LNCAP (cell line): ENCODE results near the gene LCOR.

Experiments
- TF ChIP-seq, protein P1 (sequence below): fragments of 450-650 bp; IDR thresholded peaks from 2 replicates; pipeline ENCODE4 v1.5.1; 2017; ENCODE audit warnings: mild to moderate bottlenecking

The LCOR gene

DNA sequence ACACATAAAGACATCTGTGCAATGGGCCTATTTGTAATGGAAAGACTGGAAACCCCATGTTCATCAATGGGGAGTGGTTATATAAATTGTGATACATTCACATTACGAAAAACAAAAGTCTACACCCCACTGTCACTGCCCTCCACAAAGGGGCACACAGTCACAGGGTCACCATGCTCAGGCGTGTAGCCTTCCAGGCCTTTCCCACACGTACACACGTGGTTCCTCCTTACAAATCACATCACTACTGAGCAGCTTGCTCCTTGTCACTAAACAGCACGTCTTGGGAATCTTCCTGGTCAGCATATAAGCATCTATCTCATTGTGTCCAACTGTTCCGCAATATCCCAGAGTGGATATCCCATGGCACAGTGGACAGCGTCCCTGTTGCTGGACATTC lies 190.5 kb downstream of the LCOR start:
- TF ChIP-seq, protein P1, sequence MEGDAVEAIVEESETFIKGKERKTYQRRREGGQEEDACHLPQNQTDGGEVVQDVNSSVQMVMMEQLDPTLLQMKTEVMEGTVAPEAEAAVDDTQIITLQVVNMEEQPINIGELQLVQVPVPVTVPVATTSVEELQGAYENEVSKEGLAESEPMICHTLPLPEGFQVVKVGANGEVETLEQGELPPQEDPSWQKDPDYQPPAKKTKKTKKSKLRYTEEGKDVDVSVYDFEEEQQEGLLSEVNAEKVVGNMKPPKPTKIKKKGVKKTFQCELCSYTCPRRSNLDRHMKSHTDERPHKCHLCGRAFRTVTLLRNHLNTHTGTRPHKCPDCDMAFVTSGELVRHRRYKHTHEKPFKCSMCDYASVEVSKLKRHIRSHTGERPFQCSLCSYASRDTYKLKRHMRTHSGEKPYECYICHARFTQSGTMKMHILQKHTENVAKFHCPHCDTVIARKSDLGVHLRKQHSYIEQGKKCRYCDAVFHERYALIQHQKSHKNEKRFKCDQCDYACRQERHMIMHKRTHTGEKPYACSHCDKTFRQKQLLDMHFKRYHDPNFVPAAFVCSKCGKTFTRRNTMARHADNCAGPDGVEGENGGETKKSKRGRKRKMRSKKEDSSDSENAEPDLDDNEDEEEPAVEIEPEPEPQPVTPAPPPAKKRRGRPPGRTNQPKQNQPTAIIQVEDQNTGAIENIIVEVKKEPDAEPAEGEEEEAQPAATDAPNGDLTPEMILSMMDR: no peak

DNA sequence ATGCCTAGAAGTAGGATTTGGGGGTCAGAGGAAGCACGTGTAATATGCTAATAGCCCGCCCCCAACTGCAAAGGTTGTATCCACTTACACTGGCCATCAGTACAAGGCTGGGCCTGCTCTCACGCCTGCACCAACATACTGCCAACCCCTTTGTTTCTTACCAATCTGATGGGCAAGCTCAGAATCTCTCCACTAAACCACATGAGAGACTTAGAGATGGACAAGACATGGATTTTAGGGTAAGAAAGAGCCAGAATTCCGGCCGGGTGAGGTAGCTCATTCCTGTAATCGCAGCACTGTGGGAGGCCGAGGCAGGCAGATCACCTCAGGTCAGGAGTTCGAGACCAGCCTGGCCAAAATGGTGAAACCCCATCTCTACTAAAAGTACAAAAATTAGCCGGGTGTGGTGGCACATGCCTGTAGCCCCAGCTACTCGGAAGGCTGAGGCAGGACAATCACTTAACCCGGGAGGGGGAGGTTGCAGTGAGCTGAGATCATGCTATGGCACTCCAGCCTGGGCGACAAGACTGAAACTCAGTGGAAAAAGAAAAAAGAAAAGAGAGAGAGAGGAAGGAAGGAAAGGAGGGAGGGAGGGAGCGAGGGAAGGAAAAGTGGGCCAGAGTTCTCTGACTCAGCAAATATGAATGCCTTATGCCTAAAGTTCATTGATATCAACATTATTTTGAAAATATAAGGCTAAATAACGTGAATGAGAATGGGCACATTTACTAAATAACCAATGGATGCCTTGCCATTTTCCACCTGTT lies 191.5 kb downstream of the LCOR start:
- TF ChIP-seq, protein P1: no peak

DNA sequence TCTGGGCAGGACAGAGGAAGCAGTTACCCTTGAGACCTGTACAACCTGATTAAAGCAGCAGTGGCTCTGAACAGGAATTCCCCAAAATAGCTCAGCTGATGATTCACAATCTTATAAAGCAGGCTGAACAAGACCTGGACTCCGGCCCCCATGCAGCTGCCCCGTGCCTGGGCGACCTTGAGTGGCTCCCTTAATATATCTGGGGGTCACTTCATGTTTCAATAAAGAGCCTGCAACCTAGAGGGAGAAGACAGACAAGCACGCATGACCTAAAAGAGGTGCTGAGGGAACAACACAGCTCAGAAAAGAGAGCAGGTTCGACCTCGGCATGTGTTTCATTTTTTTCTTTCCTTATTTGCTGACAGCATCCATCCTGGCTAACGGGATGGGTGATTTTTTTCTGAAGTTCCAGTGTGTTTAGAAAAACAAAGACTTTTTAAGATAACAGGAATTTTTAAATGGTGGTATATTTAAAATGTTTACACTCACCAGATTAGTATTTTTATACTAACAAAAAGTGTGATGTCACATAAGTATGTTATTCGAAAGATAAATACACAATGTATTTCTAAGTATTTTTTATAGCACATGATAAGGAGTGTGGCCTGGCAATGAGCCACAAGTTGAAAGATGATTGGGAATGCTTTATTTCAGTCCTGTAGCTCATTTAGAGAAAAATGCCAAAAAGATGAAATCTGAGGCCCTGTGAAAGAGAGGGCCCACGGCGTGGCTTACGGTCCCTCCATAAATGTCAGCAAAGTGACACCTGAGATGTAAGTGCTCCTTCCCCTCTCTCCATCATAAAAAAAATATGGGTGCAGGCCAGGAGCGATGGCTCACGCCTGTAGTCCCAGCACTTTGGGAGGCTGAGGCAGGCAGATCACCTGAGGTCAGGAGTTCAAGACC lies 192.3 kb downstream of the LCOR start:
- TF ChIP-seq, protein P1: no peak

DNA sequence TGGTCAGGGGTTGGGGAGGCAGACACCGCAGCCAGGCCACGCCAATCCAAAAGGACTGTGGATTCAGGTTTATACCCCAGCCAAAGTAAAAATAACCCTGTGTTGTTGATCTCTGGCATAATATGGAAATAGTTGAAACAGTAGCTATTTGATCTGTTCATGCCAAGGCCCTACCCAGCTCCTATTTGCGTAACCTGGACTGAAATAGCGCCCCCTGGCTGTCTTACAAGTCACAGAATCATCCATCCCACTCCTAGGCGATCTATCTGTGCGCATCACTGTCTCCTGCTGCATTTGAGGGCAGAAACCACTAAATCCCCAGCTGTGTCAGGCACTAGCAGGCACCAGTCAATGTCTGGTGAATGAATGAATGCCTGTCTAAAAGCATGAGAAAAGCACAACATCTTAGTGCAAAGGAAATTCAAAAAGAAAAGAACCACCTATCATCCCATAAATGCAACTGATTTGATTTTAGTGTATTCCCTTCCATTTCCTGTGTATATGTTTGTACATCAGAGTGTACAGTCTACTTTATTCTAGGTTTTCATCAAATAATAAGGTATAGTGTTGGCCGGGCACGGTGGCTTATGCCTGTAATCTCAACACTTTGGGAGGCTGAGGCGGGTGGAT lies 193.6 kb downstream of the LCOR start:
- TF ChIP-seq, protein P1: peak; percentile 82

DNA sequence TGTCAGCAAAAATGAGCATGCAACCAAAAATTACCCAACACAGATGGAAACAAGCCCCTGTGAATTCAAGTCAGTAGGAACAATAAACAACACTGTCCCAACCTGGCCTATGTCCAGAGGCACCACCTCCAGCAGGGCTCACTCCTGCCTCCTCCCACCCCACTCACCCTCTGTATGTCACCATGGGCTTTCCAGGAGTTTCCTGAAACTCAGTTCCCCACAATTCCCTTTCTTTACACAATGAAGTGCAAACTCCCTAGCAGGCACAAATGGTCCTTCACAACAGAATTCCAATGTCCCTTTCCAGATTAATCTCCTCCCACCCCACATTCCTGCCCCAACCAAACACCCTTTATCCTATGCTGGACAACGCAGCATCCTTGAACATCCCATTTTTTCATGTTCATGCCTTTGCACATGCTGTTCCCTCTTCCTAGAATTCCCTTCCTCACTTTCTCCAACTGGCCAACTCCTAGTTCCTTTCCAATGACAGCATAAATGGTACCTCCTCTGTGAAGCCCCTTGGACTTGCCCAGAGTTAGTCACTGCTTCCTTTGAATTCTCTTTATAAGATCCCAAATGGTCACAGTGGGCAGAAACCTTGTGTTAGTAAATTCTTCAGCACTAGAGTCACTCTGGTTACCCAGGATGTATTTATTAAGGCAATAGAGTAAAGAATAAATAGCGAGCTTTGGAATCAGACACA lies 196.2 kb downstream of the LCOR start:
- TF ChIP-seq, protein P1: no peak

DNA sequence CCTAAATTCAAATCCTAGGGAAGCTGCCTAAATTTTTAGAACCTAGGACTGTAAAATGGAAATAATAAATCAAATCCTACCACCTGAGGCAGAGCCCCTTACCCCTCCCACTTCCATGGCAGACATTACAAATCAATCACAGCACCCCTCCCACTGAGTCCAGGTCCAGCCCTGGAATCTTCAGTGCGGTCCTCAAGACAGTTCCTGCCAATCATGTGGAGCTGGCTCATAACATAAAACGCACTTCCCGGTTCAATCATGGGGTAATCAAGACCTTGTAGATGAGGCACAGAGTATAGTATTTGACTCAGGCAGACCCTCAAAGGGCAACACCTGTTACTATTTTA lies 196.7 kb downstream of the LCOR start:
- TF ChIP-seq, protein P1: no peak

DNA sequence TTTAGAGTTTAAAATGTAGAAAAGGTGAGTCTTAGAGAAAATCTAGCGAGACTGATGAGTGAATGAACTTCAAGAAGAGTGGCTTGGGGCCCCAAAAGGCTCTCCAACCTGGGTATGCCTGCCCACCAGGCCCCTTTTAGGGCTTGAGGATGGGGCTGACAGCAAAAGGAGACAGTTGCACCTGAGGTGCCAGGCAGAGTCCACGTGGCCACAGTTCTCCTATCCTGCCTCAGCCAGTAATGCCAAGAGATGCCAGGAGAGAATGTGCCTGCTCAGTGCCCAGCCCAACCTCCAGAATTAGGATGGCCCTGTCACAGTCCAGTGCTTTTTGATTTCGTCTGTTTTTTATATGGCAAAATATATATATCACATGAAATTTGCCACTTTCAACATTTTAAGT lies 197.2 kb downstream of the LCOR start:
- TF ChIP-seq, protein P1: no peak
